NT2/D1 (cell line): ENCODE data around the gene ZNF814.

Source experiments
- DNase-seq: peaks from one replicate; pipeline ENCODE4 v3.0.0-alpha.2; 2011; ENCODE audit warnings: low read depth, low spot score
- H3K27me3 ChIP-seq: 2 replicates; pipeline ENCODE4 v1.6.0; 2011; ENCODE audit warnings: mild to moderate bottlenecking; ENCODE audit not compliant: insufficient read length, insufficient read depth
- H3K36me3 ChIP-seq: 2 replicates; pipeline ENCODE4 v1.6.1; 2011; ENCODE audit warnings: mild to moderate bottlenecking, low read length, mixed read lengths; ENCODE audit not compliant: insufficient read depth, insufficient read length
- H3K4me1 ChIP-seq: 2 replicates; pipeline ENCODE4 v1.5.1; 2011; ENCODE audit not compliant: insufficient read depth, insufficient read length
- H3K4me3 ChIP-seq: 2 replicates; pipeline ENCODE4 v1.5.1; 2011; ENCODE audit warnings: low read depth; ENCODE audit not compliant: insufficient read length
- H3K9ac ChIP-seq: 2 replicates; pipeline ENCODE4 v1.6.0; 2011; ENCODE audit warnings: low read depth; ENCODE audit not compliant: insufficient read length
- H3K9me3 ChIP-seq: 2 replicates; pipeline ENCODE4 v1.5.1; 2011; ENCODE audit warnings: mild to moderate bottlenecking, low read length; ENCODE audit not compliant: insufficient read depth
- SUZ12 ChIP-seq: IDR thresholded peaks from 2 replicates; pipeline ENCODE4 v1.6.1; 2011; ENCODE audit not compliant: insufficient read length, insufficient read depth; ENCODE audit errors: extremely low read depth
- YY1 ChIP-seq: IDR thresholded peaks from 2 replicates; pipeline ENCODE4 v1.6.1; 2011; ENCODE audit not compliant: insufficient read length, insufficient read depth
- ZNF274 ChIP-seq: IDR thresholded peaks from 2 replicates; pipeline ENCODE4 v1.6.1; 2011; ENCODE audit warnings: mild to moderate bottlenecking, low read depth, low read length

ZNF814 gene

GRCh38 chr19:57820599-57820998 lies 68.2 kb downstream of the ZNF814 start:
- peak overlapping the region; percentile 94 for H3K9ac ChIP-seq
- TF ChIP-seq ZNF274 (no peak), SUZ12 (no peak), YY1 (no peak)
- peaks cover 28% of the 10 kb centered on the region for H3K36me3 ChIP-seq
- H3K4me1 ChIP-seq, result peaks cover 2% of the 10 kb centered on the region
- no peak for DNase-seq
- peak overlapping the region; percentile 96 for H3K4me3 ChIP-seq
- no peaks in the 10 kb centered on the region for H3K9me3 ChIP-seq
- H3K27me3 ChIP-seq, result no peaks in the 10 kb centered on the region

GRCh38 chr19:57819475-57820148 lies 69.2 kb downstream of the ZNF814 start:
- Histone ChIP-seq H3K9me3 (no peaks in the 10 kb centered on the region), H3K4me1 (peaks cover 2% of the 10 kb centered on the region), H3K4me3 (peak overlapping the region; percentile 96), H3K36me3 (peaks cover 27% of the 10 kb centered on the region), H3K9ac (peak overlapping the region; percentile 94), H3K27me3 (no peaks in the 10 kb centered on the region)
- TF ChIP-seq YY1 (no peak), SUZ12 (no peak), ZNF274 (no peak)
- peak; percentile 80 for DNase-seq

GRCh38 chr19:57818378-57818777 lies 70.5 kb downstream of the ZNF814 start:
- DNase-seq, result no peak
- TF ChIP-seq YY1 (no peak), ZNF274 (no peak), SUZ12 (no peak)
- H3K36me3 ChIP-seq, result peaks cover 20% of the 10 kb centered on the region
- no peak overlapping the region for H3K9ac ChIP-seq
- no peak overlapping the region for H3K4me3 ChIP-seq
- H3K4me1 ChIP-seq, result peaks cover 2% of the 10 kb centered on the region
- H3K9me3 ChIP-seq, result no peaks in the 10 kb centered on the region
- no peaks in the 10 kb centered on the region for H3K27me3 ChIP-seq

DNA sequence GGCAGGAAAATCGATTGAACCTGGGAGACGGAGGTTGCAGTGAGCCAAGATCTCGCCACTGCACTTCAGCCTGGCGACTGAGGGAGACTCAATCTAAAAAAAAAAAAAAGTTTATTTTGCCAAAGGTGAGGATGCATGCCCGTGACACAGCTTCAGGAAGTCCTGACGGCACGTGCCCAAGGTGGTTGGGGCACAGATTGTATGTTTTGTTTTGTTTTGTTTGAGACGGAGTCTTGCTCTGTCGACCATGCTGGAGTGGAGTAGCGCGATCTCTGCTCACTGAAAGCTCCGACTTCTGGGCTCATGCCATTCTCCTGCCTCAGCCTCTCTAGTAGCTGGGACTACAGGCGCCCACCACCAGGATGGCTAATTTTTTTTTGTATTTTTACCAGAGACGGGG lies 70.9 kb downstream of the ZNF814 start:
- DNase-seq, result no peak
- Histone ChIP-seq H3K4me3 (no peak overlapping the region), H3K4me1 (peaks cover 3% of the 10 kb centered on the region), H3K27me3 (no peaks in the 10 kb centered on the region), H3K9me3 (no peaks in the 10 kb centered on the region), H3K36me3 (peaks cover 21% of the 10 kb centered on the region), H3K9ac (no peak overlapping the region)
- TF ChIP-seq SUZ12 (no peak), ZNF274 (no peak), YY1 (no peak)

DNA sequence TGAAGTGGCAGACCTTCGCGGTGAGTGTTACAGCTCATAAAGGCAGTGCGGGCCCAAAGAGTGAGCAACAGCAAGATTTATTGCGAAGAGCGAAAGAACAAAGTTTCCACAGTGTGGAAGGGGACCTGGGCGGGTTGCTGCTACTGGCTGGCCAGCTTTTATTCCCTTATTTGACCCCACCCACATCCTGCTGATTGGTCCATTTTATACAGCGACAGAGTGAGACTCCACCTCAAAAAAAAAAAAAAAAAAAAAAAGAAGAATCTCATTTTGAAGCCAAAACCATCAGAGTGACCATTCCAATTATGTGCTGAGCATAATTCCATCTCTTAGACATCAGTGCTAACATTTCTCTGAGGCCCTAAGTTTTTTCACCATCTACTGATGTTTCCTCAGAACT lies 72.2 kb downstream of the ZNF814 start:
- H3K9me3 ChIP-seq, result no peaks in the 10 kb centered on the region
- no peak overlapping the region for H3K4me3 ChIP-seq
- no peak overlapping the region for H3K9ac ChIP-seq
- TF ChIP-seq ZNF274 (no peak), SUZ12 (no peak), YY1 (no peak)
- no peak for DNase-seq
- H3K27me3 ChIP-seq, result no peaks in the 10 kb centered on the region
- peaks cover 4% of the 10 kb centered on the region for H3K4me1 ChIP-seq
- peaks cover 22% of the 10 kb centered on the region for H3K36me3 ChIP-seq

GRCh38 chr19:57815247-57816075 lies 73.4 kb downstream of the ZNF814 start:
- Histone ChIP-seq H3K9ac (peak overlapping the region; percentile 23), H3K9me3 (no peaks in the 10 kb centered on the region), H3K36me3 (peaks cover 16% of the 10 kb centered on the region), H3K4me3 (no peak overlapping the region), H3K4me1 (peaks cover 2% of the 10 kb centered on the region), H3K27me3 (no peaks in the 10 kb centered on the region)
- no peak for DNase-seq
- TF ChIP-seq SUZ12, result no peak
- TF ChIP-seq YY1, result no peak
- TF ChIP-seq ZNF274, result no peak

DNA sequence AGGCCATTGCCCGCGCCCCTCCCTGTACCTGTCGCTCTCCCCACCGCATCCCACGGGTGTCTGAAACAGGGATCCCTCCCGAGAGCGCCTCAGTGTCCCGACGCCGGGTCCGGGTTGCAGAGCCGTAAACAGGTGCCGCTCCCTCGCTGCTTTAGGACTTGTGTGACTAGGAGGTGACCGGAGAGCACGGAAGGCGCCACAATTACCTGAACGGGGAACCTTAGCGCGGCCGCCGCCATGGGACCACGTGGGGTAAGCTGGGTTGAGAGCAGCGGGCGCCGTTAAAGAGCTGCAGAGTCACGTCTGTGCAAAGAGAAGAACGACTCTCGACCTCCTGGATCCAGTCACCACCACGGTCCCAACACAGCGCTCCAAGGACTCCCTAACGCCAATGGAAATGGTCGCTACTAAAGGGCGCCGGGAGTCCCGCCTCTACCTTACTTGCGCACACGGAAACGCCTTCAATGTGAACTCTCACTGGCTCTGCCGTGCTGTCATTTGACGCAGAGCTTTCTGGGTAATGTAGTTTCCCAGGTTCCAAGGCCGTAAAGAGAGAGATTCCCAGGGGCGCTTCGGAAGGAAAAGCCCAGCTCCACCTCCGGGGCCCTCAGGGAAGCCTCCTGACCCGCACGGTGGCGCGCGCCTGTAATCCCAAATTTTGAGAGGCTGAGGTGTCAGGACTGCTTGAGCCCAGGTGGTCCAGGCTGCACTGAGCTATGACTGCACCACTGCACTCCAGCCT lies 74.2 kb downstream of the ZNF814 start, which contains the start of gene ZNF552:
Gene ZNF552 (minus strand): TSS at position 409 of the 742 bp plus-strand sequence. CDS start 170 bp downstream, at position 239.
- H3K36me3 ChIP-seq, result peaks cover 21% of the 10 kb centered on the region
- no peak for TF ChIP-seq SUZ12
- TF ChIP-seq YY1, result no peak
- TF ChIP-seq ZNF274, result no peak
- H3K9me3 ChIP-seq, result no peaks in the 10 kb centered on the region
- H3K4me1 ChIP-seq, result peaks cover 2% of the 10 kb centered on the region
- H3K9ac ChIP-seq, result peak within 1 kb of the TSS; percentile 98
- peak within 1 kb of the TSS; percentile 92 for H3K4me3 ChIP-seq
- DNase-seq, result peak; percentile 86
- no peaks in the 10 kb centered on the region for H3K27me3 ChIP-seq
